Anterior cingulate cortex (tissue), 58 donors: Measurements from ENCODE around the gene USP8.

Experiments used
- DNase-seq, 58 donors: peaks; one replicate each; lab custom pipeline; 2025; lab: John Stamatoyannopoulos, UW

Gene USP8

GRCh38 chr15:50531163-50531562 lies 107.0 kb downstream of the USP8 start:
- no peak for DNase-seq

DNA sequence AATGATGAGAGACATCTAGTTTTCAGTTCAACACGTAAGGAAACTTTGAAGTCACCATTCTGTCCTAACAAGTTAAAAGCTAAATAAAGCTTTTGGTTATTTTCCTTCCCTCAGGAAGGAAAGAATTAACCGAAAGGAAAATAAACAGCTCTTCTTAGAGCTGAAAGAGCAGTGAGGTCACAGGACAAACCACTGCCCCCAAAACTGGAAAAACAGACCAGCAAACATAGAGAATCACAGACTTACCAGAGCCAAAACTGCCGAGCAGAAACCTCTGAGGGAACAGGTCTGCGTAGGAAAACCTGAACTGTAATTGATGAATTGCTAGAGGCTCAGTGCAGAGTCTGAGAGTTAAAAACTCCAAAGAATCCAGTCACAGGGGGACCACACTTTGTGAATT lies 107.6 kb downstream of the USP8 start:
- DNase-seq = no peak

GRCh38 chr15:50542887-50543210 lies 118.6 kb downstream of the USP8 start:
- DNase-seq = no peak

- no peak for DNase-seq
Measured at GRCh38 chr15:50543556-50543955, 119.4 kb downstream of the USP8 start.

- DNase-seq = no peak
Measured at GRCh38 chr15:50544368-50544767, 120.2 kb downstream of the USP8 start.

- DNase-seq = no peak
Measured at GRCh38 chr15:50546566-50546965, 122.4 kb downstream of the USP8 start, which contains the start of gene USP50. Gene USP50, minus strand, starts transcription at chr15:50546666. Its CDS starts 141 bp downstream, at chr15:50546525.

- DNase-seq = no peak
Measured at GRCh38 chr15:50549326-50549725, 125.1 kb downstream of the USP8 start.

DNA sequence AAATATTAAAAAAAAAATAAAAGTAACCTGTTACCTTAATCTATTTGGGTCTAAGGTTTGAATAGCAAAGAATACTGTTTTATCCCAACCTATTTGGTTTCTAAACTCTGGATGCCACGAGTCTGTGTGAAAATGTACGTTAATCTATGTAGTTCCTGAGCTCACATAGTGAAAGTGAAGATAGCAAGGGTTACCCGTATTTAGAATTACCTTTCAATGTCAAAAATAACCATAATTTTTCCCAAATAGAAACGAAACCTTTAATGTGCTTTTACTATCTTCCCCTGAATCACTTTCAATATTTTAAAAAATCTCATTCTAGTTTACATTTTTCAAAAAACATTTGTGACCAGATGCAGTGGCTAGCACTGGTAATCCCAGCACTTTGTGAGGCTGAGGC lies 128.0 kb downstream of the USP8 start:
- DNase-seq = no peak

DNA sequence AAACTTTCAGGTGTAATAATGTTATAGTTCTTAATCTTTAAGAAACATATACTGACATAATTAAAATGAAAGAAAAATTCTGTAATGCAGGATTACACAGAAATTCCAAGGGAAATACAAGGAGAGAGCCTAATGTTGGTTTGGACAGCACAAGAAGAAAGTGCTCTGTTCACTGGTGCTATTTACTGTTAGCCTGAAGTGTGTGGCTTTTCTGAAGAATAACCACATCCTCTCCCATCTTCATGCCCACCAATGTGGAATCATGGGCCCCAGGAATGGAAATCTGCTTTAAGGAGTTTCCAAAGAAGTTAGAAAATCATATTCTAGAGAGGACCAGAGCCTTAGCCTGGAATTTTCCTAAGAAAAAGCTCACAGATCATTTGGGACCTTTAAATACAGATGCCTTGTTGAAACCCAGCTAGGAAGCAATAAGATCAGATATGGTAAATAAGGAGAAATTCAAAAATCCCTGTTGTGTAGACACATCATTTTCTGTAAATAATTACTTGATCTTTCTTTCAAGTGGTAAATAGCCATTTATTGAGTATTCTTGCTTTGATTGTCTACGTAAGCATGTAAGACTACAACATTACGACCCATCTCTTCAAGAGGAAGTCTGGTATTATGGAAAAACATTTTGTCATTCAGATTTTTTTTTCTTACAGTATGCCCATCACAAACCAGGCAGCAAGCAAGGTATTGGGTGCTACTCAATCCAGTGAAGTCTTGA lies 132.6 kb downstream of the USP8 start:
- DNase-seq = no peak

DNA sequence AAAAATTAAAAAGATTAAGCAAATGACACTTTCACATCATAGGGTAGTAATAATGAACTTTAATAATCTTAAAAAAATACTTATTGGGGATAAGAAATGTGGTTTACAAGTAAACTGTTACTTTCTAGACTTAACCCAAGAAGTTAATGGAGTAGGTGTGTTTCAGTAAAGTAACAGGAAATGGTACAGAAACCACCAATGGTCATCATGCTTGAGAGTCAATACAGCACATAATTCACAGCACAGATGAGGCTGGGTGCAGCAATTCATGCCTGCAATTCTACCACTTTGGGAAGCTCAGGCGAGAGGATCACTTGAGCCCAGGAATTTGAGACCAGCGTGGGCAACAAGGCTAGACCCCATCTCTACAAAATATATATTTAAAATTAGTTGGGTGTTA lies 133.8 kb downstream of the USP8 start:
- DNase-seq = no peak

- no peak for DNase-seq
Measured at GRCh38 chr15:50562735-50563640, 138.8 kb downstream of the USP8 start.

DNA sequence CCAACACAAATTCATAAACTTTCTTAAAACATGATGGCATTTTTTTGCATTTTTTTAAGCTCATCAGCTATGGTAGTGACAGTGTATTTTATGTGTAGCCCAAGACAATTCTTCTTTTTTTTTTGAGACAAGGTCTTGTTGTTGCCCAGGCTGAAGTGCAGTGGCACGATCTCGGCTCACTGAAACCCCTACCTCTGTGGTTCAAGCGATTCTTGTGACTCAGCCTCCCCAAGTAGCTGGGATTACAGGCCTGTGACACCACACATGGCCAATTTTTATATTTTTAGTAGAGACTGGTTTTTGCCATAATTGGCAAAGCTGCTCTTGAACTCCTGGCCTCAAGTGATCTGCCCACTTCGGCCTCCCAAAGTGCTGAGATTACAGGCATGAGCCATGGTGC lies 139.6 kb downstream of the USP8 start:
- no peak for DNase-seq
